Upper lobe of left lung (tissue), 6 donors: ENCODE measurements around the gene DFFB. TPM values are rescaled to one million over a fixed set of nuclear protein-coding genes. Genes with fewer than 3 reads are reported as not detected.

Experiments used
- ATAC-seq, 2 donors: fragments of 200-7000 bp; cut with Tn5 transposase; one replicate each; pipeline ENCODE4 v1.9.1; 2022; ENCODE audit warnings: mild to moderate bottlenecking in 2 of 2, moderate library complexity in 2 of 2; ENCODE audit not compliant: low FRiP score in 2 of 2
- DNase-seq, 2 donors: peaks; one replicate each; pipeline ENCODE4 v3.0.0-alpha.2; 2019 to 2020
- H3K27ac ChIP-seq, 4 donors: fragments of 200-600 bp; sonication (generic); one replicate each; pipeline ENCODE4 v1.5.1; 2016 to 2019
- H3K27me3 ChIP-seq, 4 donors: fragments of 200-600 bp; sonication (generic); one replicate each; pipeline ENCODE4 v1.5.1; 2017 to 2019
- H3K36me3 ChIP-seq, 4 donors: fragments of 200-600 bp; sonication (generic); one replicate each; pipeline ENCODE4 v1.5.1; 2016 to 2019
- H3K4me1 ChIP-seq, 4 donors: fragments of 200-600 bp; sonication (generic); one replicate each; pipeline ENCODE4 v1.5.1; 2018 to 2019
- H3K4me3 ChIP-seq, 4 donors: fragments of 200-600 bp; sonication (generic); one replicate each; pipeline ENCODE4 v1.5.1; 2017 to 2019; ENCODE audit warnings: mild to moderate bottlenecking in 2 of 4, moderate library complexity in 1 of 4
- H3K9me3 ChIP-seq, 4 donors: fragments of 200-600 bp; sonication (generic); one replicate each; pipeline ENCODE4 v1.5.1; 2018 to 2019
- EP300 ChIP-seq, 4 donors: sonication (generic); formaldehyde crosslinking; IDR thresholded peaks; one replicate each; pipeline ENCODE4 v1.5.1; 2017; ENCODE audit warnings: antibody characterized with exemption in 4 of 4, control low read depth in 2 of 4
- POLR2A ChIP-seq, 4 donors: fragments of 450-650 bp; IDR thresholded peaks; one replicate each; pipeline ENCODE4 v1.5.1; 2016 to 2017; ENCODE audit warnings: antibody characterized with exemption in 4 of 4, mild to moderate bottlenecking in 2 of 4
- POLR2AphosphoS5 ChIP-seq, 2 donors: sonication (generic); formaldehyde crosslinking; IDR thresholded peaks; one replicate each; pipeline ENCODE4 v1.5.1; 2017; ENCODE audit warnings: antibody characterized with exemption in 2 of 2
- WGBS, 2 donors: methylation state at CpG; one replicate each; pipeline ENCODE4 v1.1.5; 2017 to 2018; 5-methylcytosine and 5-hydroxymethylcytosine counted together
- total RNA-seq, 6 donors: library from RNA; depleted of rRNA in 4 of 6; stranded (reverse); fragments of >200 nt in 4 of 6; gene quantifications; one replicate each; pipeline versions ENCODE4 v1.1.0 to v1.2.1, GENCODE V29; 2016 to 2021
- TF ChIP-seq, protein P1 (sequence below), 6 experiments: fragments of 450-650 bp in 4 of 6; fragments of 200-600 bp in 2 of 6; sonication (generic) in 2 of 6; IDR thresholded peaks; one replicate each; pipeline ENCODE4 v1.5.1; 2016 to 2019; ENCODE audit warnings: antibody characterized with exemption in 6 of 6
- donor health status: DM: no; HTN: no; CAD: no; lungs with moderate emphysema.
- donor health status: DM: no; HTN: yes; CAD: no; lungs with severe emphysema.

DFFB gene
- total RNA-seq, 6 donors from 2014 or later, result 7.1 to 16.8 (median 9.4) TPM

DNA sequence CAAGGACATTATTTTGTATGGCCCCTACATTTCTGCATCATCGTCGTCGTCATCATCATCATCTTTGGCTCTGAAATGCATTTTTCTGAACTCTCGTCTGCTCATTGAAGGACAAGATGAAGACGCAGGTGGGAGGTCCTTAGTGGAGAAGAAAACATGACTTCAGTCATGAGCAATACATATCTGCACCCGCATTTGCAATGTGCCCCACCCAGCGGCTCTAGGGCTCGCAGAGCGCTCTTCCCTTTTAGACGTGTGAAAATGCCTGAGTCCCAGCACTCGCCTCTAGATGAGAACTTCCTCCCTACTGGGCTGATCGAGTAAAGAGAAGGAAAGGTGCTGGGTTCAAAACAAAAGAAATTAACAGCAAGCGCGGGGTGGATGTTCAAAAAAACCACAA lies 32.7 kb downstream of the DFFB start:
- ATAC-seq (no peak), DNase-seq (no peak)
- Histone ChIP-seq H3K27ac (no peak overlapping the region), H3K27me3 (no peaks in the 10 kb centered on the region), H3K36me3 (peaks cover 9 to 70% (median 53%) of the 10 kb centered on the region in 4 donors), H3K4me3 (no peak overlapping the region), H3K9me3 (no peaks in the 10 kb centered on the region), H3K4me1 (peaks cover 0 to 12% (median 7%) of the 10 kb centered on the region in 4 donors)
- 83 to 85% methylated on average over 14 of the region's 14 CpGs for WGBS, 2 donors
- TF ChIP-seq POLR2A (IDR thresholded peaks at IDR 0.05), result no peak

DNA sequence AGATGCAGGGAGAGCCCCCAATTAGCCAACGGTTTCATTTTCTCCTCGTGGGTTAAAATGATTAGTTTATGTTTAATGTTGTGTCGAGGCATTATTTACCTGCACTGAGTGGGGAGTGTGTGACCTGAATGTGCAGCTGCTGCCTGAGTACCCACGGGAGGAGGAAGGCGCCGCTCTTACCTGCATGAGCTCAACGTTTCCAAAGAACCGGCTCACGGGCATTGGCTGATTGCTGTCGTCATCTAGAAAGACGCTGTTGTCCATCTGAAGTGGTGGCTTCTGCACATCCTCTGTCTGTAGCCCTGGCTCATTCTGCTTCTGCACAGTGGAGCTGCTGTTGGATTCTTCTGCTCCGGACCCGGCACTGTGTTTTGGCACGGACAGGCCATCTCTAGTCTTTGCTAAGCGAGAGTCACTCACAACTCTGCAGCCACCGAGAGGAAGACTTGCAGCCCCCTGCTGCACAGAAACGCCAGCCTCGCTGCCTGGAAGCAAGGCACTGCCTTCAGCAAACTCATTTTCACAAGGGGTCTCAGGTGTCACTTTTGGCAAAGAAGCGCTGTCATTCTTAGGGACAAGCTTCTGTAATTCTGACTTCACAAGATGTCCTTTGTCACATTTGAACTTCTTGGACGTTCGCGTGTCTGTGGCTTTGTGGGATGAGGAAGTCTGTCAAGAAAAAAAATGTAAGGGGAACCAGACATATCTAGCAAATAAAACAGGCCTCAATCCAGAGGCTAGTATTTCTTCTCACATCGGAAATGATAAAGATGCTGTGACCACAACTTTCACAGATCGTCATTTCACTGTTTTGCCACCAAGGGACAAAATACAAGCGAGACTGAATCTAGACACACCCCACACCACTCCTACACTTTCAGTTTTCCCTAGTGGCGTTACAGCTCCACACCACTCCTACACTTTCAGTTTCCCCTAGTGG lies 33.4 kb downstream of the DFFB start:
- Histone ChIP-seq H3K27ac (peak overlapping the region; percentile 24 to 63 (median 50)), H3K4me3 (peak overlapping the region in 1 of 4 donors; percentile 13), H3K27me3 (no peaks in the 10 kb centered on the region), H3K36me3 (peaks cover 12 to 67% (median 48%) of the 10 kb centered on the region in 4 donors), H3K4me1 (peaks cover 0 to 12% (median 7%) of the 10 kb centered on the region in 4 donors), H3K9me3 (no peaks in the 10 kb centered on the region)
- 75 to 76% methylated on average over 24 to 26 of the region's 26 CpGs for WGBS, 2 donors
- no peak for TF ChIP-seq EP300 (IDR thresholded peaks at IDR 0.05)
- TF ChIP-seq POLR2AphosphoS5 (IDR thresholded peaks at IDR 0.05), result no peak
- TF ChIP-seq, protein P1, sequence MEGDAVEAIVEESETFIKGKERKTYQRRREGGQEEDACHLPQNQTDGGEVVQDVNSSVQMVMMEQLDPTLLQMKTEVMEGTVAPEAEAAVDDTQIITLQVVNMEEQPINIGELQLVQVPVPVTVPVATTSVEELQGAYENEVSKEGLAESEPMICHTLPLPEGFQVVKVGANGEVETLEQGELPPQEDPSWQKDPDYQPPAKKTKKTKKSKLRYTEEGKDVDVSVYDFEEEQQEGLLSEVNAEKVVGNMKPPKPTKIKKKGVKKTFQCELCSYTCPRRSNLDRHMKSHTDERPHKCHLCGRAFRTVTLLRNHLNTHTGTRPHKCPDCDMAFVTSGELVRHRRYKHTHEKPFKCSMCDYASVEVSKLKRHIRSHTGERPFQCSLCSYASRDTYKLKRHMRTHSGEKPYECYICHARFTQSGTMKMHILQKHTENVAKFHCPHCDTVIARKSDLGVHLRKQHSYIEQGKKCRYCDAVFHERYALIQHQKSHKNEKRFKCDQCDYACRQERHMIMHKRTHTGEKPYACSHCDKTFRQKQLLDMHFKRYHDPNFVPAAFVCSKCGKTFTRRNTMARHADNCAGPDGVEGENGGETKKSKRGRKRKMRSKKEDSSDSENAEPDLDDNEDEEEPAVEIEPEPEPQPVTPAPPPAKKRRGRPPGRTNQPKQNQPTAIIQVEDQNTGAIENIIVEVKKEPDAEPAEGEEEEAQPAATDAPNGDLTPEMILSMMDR (IDR thresholded peaks at IDR 0.05), result peak in 1 of 6 experiments; percentile 17
- TF ChIP-seq POLR2A (IDR thresholded peaks at IDR 0.05), result no peak
- ATAC-seq, result peak in 1 of 2 donors; percentile 55
- DNase-seq, result no peak

DNA sequence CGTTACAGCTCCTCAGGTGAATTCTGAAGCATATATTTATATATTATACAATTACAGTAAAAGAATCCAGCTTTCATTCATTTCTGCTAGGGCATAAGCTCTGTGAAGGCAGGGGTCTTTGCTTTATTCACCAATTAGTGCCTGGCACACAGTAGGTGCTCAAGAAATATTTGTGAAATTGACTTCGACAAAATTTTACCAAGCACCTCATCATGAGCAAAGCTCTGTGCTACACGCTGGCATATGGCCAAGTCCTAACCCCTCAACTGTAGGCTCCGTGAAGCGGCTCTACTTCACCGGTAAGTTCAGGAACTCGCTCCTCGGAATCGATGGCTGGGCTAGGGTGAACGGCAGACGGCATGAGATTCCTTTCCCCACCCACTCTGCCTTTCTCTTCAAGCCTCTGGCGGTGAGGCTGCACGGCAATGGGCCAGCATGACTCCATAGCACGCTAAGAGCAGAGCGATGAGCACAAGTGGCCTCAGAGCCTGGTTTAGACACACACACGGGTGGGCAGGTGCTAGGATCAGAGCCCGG lies 34.1 kb downstream of the DFFB start:
- H3K27me3 ChIP-seq, result no peaks in the 10 kb centered on the region
- WGBS, 2 donors, result 83 to 86% methylated on average over 17 of the region's 17 CpGs
- peak overlapping the region; percentile 24 to 63 (median 50) for H3K27ac ChIP-seq
- H3K4me1 ChIP-seq, result peaks cover 0 to 14% (median 7%) of the 10 kb centered on the region in 4 donors
- no peak for DNase-seq
- peaks cover 12 to 59% (median 41%) of the 10 kb centered on the region in 4 donors for H3K36me3 ChIP-seq
- TF ChIP-seq, protein P1 (IDR thresholded peaks at IDR 0.05), result no peak
- TF ChIP-seq POLR2A (IDR thresholded peaks at IDR 0.05), result no peak
- TF ChIP-seq EP300 (IDR thresholded peaks at IDR 0.05), result no peak
- no peak for TF ChIP-seq POLR2AphosphoS5 (IDR thresholded peaks at IDR 0.05)
- H3K4me3 ChIP-seq, result peak overlapping the region in 1 of 4 donors; percentile 13
- H3K9me3 ChIP-seq, result no peaks in the 10 kb centered on the region
- no peak for ATAC-seq

DNA sequence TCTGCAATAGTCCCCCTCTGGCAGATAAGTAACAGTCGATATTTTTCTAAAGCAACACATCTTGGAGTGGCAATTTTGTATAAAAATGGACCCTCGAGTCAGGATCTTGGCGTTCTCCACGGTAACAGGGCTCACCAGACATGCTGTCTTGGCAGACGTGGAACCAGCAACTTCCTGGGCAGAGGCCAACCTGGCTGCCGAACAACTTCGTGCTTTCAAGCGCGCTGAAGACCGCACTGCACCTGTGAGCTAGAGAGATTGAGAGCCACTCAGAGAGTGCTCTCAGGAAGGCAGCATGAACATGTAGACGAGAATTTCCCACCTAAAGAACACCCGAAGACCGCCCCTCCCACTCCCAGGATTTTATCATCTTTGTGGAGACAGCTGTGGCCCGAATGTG lies 35.5 kb downstream of the DFFB start:
- Histone ChIP-seq H3K27ac (no peak overlapping the region), H3K4me3 (no peak overlapping the region), H3K9me3 (no peaks in the 10 kb centered on the region), H3K4me1 (peaks cover 0 to 17% (median 7%) of the 10 kb centered on the region in 4 donors), H3K36me3 (peaks cover 12 to 48% (median 30%) of the 10 kb centered on the region in 4 donors), H3K27me3 (no peaks in the 10 kb centered on the region)
- WGBS, 2 donors, result 61 to 62% methylated on average over 10 to 14 of the region's 14 CpGs
- TF ChIP-seq POLR2A (IDR thresholded peaks at IDR 0.05), result no peak
- TF ChIP-seq, protein P1 (IDR thresholded peaks at IDR 0.05), result no peak
- no peak for TF ChIP-seq EP300 (IDR thresholded peaks at IDR 0.05)
- no peak for TF ChIP-seq POLR2AphosphoS5 (IDR thresholded peaks at IDR 0.05)
- DNase-seq, result peak in 1 of 2 donors; percentile 67
- no peak for ATAC-seq

DNA sequence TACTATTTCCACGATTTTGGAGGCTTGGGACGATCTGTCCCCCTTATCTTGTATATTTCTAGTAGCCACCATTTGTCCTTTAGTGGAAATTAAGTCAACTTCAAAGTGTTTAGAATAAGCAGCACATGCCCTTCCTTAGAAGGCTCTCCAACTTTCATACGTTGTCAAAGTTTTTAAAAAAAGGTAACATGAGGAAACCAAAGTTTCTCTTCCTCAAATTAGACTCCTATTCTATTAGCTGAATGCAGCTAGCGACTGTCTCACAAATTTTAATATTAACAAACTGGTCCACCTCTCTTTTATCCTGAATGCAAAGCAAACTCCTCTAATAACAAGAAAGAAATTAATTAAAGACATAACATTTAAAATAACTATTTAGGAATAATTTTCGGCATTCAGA lies 35.9 kb downstream of the DFFB start:
- no peak overlapping the region for H3K4me3 ChIP-seq
- no peak overlapping the region for H3K27ac ChIP-seq
- peaks cover 0 to 2% (median under 1%) of the 10 kb centered on the region in 4 donors for H3K9me3 ChIP-seq
- H3K4me1 ChIP-seq, result peaks cover 0 to 17% (median 7%) of the 10 kb centered on the region in 4 donors
- peaks cover 12 to 43% (median 28%) of the 10 kb centered on the region in 4 donors for H3K36me3 ChIP-seq
- no peaks in the 10 kb centered on the region for H3K27me3 ChIP-seq
- no peak for ATAC-seq
- DNase-seq, result no peak
- TF ChIP-seq POLR2AphosphoS5 (IDR thresholded peaks at IDR 0.05) (no peak), EP300 (IDR thresholded peaks at IDR 0.05) (no peak), POLR2A (IDR thresholded peaks at IDR 0.05) (no peak)
- TF ChIP-seq, protein P1 (IDR thresholded peaks at IDR 0.05), result no peak
- 73 to 77% methylated on average over 5 of the region's 5 CpGs for WGBS, 2 donors
